GM23338 (cell line): ENCODE measurements around the gene NBAS. TPM values are rescaled to one million over a fixed set of nuclear protein-coding genes. Genes with fewer than 3 reads are reported as not detected.

Experiments
- ATAC-seq: fragments of 200-7000 bp; cut with Tn5 transposase; 3 replicates; pipeline ENCODE4 v1.9.1; 2020
- DNase-seq: peaks from one replicate; pipeline ENCODE4 v3.0.0-alpha.2; 2015; ENCODE audit warnings: low spot score
- H2AFZ ChIP-seq: fragments of 200-600 bp; sonication (generic); 2 replicates; pipeline ENCODE4 v1.8.0; 2016; ENCODE audit warnings: antibody characterized with exemption, mild to moderate bottlenecking, moderate library complexity
- H3F3A ChIP-seq: fragments of 200-600 bp; sonication (generic); replicated peaks from 2 replicates; pipeline ENCODE4 v1.8.0; 2017; ENCODE audit warnings: antibody characterized with exemption, mixed run types, low read depth
- H3K27ac ChIP-seq: fragments of 200-600 bp; sonication (generic); 2 replicates; pipeline ENCODE4 v1.6.1; 2016; ENCODE audit warnings: low read depth
- H3K27me3 ChIP-seq: fragments of 200-600 bp; sonication (generic); 2 replicates; pipeline ENCODE4 v1.8.0; 2016; ENCODE audit warnings: mild to moderate bottlenecking, mixed run types, moderate library complexity; ENCODE audit not compliant: insufficient read depth
- H3K36me3 ChIP-seq: fragments of 200-600 bp; sonication (generic); 2 replicates; pipeline ENCODE4 v1.8.0; 2016; ENCODE audit warnings: mild to moderate bottlenecking; ENCODE audit not compliant: insufficient read depth
- H3K4me1 ChIP-seq: fragments of 200-600 bp; sonication (generic); 2 replicates; pipeline ENCODE4 v1.8.0; 2016; ENCODE audit warnings: mild to moderate bottlenecking, moderate library complexity; ENCODE audit not compliant: insufficient read depth
- H3K4me2 ChIP-seq: fragments of 200-600 bp; sonication (generic); 2 replicates; pipeline ENCODE4 v1.7.1; 2017; ENCODE audit warnings: mixed run types
- H3K4me3 ChIP-seq: fragments of 200-600 bp; sonication (generic); 2 replicates; pipeline ENCODE4 v1.6.1; 2016; ENCODE audit warnings: mixed run types
- H3K79me2 ChIP-seq: fragments of 200-600 bp; sonication (generic); replicated peaks from 2 replicates; pipeline ENCODE4 v1.8.0; 2017; ENCODE audit warnings: mild to moderate bottlenecking; ENCODE audit not compliant: insufficient read depth
- H3K9me2 ChIP-seq: fragments of 200-600 bp; sonication (generic); 2 replicates; pipeline ENCODE4 v1.8.0; 2017; ENCODE audit not compliant: insufficient read depth
- H4K20me1 ChIP-seq: fragments of 200-600 bp; sonication (generic); replicated peaks from 2 replicates; pipeline ENCODE4 v1.8.0; 2017; ENCODE audit warnings: mild to moderate bottlenecking; ENCODE audit not compliant: insufficient read depth
- H3K27ac Mint-ChIP-seq: 2 replicates; pipeline ENCODE4 v1.8.0; 2020; ENCODE audit warnings: inconsistent platforms, mild to moderate bottlenecking, moderate library complexity, mixed read lengths
- H3K27me3 Mint-ChIP-seq: 3 replicates; pipeline ENCODE4 v1.8.0; 2022; ENCODE audit warnings: low read depth, mild to moderate bottlenecking, moderate library complexity, mixed read lengths, inconsistent platforms; ENCODE audit not compliant: insufficient read depth, poor library complexity
- H3K36me3 Mint-ChIP-seq: 3 replicates; pipeline ENCODE4 v1.8.0; 2021; ENCODE audit warnings: low read depth, mild to moderate bottlenecking, inconsistent platforms, moderate library complexity, mixed read lengths
- H3K4me1 Mint-ChIP-seq: 3 replicates; pipeline ENCODE4 v1.8.0; 2020; ENCODE audit warnings: mild to moderate bottlenecking, inconsistent platforms, mixed read lengths
- H3K4me3 Mint-ChIP-seq: 3 replicates; pipeline ENCODE4 v1.8.0; 2021; ENCODE audit warnings: moderate library complexity, mild to moderate bottlenecking, inconsistent platforms, mixed read lengths
- H3K9me3 Mint-ChIP-seq: 3 replicates; pipeline ENCODE4 v1.8.0; 2020; ENCODE audit warnings: moderate library complexity, mild to moderate bottlenecking, inconsistent platforms, mixed read lengths
- CREB1 ChIP-seq: fragments of 250-450 bp; sonication (Bioruptor Pico); IDR thresholded peaks from 2 replicates; pipeline ENCODE4 v1.5.0; 2020; ENCODE audit warnings: low read depth, mild to moderate bottlenecking, moderate library complexity
- ETS1 ChIP-seq: IDR thresholded peaks from 2 replicates; pipeline ENCODE4 v1.6.1; 2016; ENCODE audit warnings: antibody characterized with exemption
- EZH2 ChIP-seq: fragments of 200-600 bp; sonication (generic); IDR thresholded peaks from one replicate; pipeline ENCODE4 v1.8.0; 2017; ENCODE audit warnings: antibody characterized with exemption, mild to moderate bottlenecking, low read depth; ENCODE audit not compliant: unreplicated experiment
- EZH2phosphoT487 ChIP-seq: fragments of 200-600 bp; sonication (generic); IDR thresholded peaks from one replicate; pipeline ENCODE4 v1.8.1; 2018; ENCODE audit warnings: antibody characterized with exemption; ENCODE audit not compliant: unreplicated experiment
- JUNB ChIP-seq: IDR thresholded peaks from one replicate; pipeline ENCODE4 v1.6.1; 2016; ENCODE audit warnings: antibody characterized with exemption; ENCODE audit not compliant: unreplicated experiment
- NANOG ChIP-seq: IDR thresholded peaks from 2 replicates; pipeline ENCODE4 v1.6.1; 2016; ENCODE audit warnings: antibody characterized with exemption, borderline replicate concordance
- POLR2AphosphoS5 ChIP-seq: IDR thresholded peaks from 2 replicates; pipeline ENCODE4 v1.6.1; 2016; ENCODE audit warnings: antibody characterized with exemption, low read depth
- REST ChIP-seq: IDR thresholded peaks from one replicate; pipeline ENCODE4 v1.6.1; 2018; ENCODE audit warnings: antibody characterized with exemption; ENCODE audit not compliant: unreplicated experiment
- STAT1 ChIP-seq: IDR thresholded peaks from one replicate; pipeline ENCODE4 v1.6.1; 2016; ENCODE audit warnings: antibody characterized with exemption; ENCODE audit not compliant: unreplicated experiment
- ZNF114 ChIP-seq: fragments of 250-450 bp; sonication (Bioruptor Pico); IDR thresholded peaks from 2 replicates; pipeline ENCODE4 v1.5.0; 2020; ENCODE audit warnings: mild to moderate bottlenecking, moderate library complexity
- ZNF331 ChIP-seq: fragments of 250-450 bp; sonication (Bioruptor Pico); IDR thresholded peaks from 2 replicates; pipeline ENCODE4 v1.5.0; 2020; ENCODE audit warnings: low read depth, mild to moderate bottlenecking, moderate library complexity
- polyA plus RNA-seq: library from polyadenylated mRNA; unstranded; fragments of >200 nt; fragmentation: Nextera tagmentation; extraction: Ambion mirVana; gene quantifications from 2 replicates; pipeline ENCODE4 v1.2.1, GENCODE V29; 2016
- total RNA-seq: library from RNA; depleted of rRNA; stranded (reverse); fragments of >200 nt; shearing (Covaris generic); gene quantifications from 2 replicates; pipeline ENCODE4 v1.2.3, GENCODE V29; 2014
- TF ChIP-seq, protein P1 (sequence below), 2 experiments: fragments of 200-600 bp in 1 of 2; sonication (generic) in 1 of 2; conservative IDR thresholded peaks; 2 replicates each; pipeline versions ENCODE4 v1.5.1 to v1.6.1; 2016 to 2017; ENCODE audit warnings: antibody characterized with exemption in 2 of 2, low read depth in 2 of 2, mild to moderate bottlenecking in 2 of 2, moderate library complexity in 1 of 2
- TF ChIP-seq, protein P2 (sequence below): fragments of 250-450 bp; sonication (Bioruptor Pico); IDR thresholded peaks from 2 replicates; pipeline ENCODE4 v1.5.0; 2020; ENCODE audit warnings: mild to moderate bottlenecking, moderate library complexity

NBAS gene
- total and polyA plus RNA-seq, 2 experiments from 2014 or later = 24.8 to 38.9 TPM

GRCh38 chr2:15127876-15128275, 433.3 kb downstream of the NBAS start:
- Histone ChIP-seq H3K4me2 (no peak overlapping the region), H3K27me3 (no peaks in the 10 kb centered on the region), H3K4me1 (no peaks in the 10 kb centered on the region), H3K79me2 (no peaks in the 10 kb centered on the region), H4K20me1 (no peaks in the 10 kb centered on the region), H3K36me3 (no peaks in the 10 kb centered on the region), H2AFZ (peak overlapping the region; percentile 63; the same call in 1 of the 2 replicates), H3F3A (no peaks in the 10 kb centered on the region), H3K9me2 (0 out of 2 replicates have a peak, but pooled peaks cover 3% of the 10 kb centered on the region), H3K4me3 (no peak overlapping the region), H3K27ac (no peak overlapping the region)
- Mint-ChIP-seq H3K27me3 (peaks cover 10% of the 10 kb centered on the region), H3K4me3 (no peak overlapping the region), H3K36me3 (peaks cover 15% of the 10 kb centered on the region), H3K9me3 (peaks cover 17% of the 10 kb centered on the region), H3K4me1 (peaks cover 24% of the 10 kb centered on the region), H3K27ac (no peak overlapping the region)
- ATAC-seq (peak; percentile 37; the same call in 2 of the 3 replicates), DNase-seq (no peak)
- TF ChIP-seq EZH2 = no peak
- no peak for TF ChIP-seq JUNB
- TF ChIP-seq EZH2phosphoT487 = no peak
- no peak for TF ChIP-seq REST
- TF ChIP-seq STAT1 = no peak
- no peak for TF ChIP-seq POLR2AphosphoS5
- no peak for TF ChIP-seq CREB1
- no peak for TF ChIP-seq NANOG
- TF ChIP-seq, protein P1, sequence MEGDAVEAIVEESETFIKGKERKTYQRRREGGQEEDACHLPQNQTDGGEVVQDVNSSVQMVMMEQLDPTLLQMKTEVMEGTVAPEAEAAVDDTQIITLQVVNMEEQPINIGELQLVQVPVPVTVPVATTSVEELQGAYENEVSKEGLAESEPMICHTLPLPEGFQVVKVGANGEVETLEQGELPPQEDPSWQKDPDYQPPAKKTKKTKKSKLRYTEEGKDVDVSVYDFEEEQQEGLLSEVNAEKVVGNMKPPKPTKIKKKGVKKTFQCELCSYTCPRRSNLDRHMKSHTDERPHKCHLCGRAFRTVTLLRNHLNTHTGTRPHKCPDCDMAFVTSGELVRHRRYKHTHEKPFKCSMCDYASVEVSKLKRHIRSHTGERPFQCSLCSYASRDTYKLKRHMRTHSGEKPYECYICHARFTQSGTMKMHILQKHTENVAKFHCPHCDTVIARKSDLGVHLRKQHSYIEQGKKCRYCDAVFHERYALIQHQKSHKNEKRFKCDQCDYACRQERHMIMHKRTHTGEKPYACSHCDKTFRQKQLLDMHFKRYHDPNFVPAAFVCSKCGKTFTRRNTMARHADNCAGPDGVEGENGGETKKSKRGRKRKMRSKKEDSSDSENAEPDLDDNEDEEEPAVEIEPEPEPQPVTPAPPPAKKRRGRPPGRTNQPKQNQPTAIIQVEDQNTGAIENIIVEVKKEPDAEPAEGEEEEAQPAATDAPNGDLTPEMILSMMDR (conservative IDR thresholded peaks at IDR 0.05; ENCODE audit: low read depth in 2 of 2) = no peak
- TF ChIP-seq, protein P2, sequence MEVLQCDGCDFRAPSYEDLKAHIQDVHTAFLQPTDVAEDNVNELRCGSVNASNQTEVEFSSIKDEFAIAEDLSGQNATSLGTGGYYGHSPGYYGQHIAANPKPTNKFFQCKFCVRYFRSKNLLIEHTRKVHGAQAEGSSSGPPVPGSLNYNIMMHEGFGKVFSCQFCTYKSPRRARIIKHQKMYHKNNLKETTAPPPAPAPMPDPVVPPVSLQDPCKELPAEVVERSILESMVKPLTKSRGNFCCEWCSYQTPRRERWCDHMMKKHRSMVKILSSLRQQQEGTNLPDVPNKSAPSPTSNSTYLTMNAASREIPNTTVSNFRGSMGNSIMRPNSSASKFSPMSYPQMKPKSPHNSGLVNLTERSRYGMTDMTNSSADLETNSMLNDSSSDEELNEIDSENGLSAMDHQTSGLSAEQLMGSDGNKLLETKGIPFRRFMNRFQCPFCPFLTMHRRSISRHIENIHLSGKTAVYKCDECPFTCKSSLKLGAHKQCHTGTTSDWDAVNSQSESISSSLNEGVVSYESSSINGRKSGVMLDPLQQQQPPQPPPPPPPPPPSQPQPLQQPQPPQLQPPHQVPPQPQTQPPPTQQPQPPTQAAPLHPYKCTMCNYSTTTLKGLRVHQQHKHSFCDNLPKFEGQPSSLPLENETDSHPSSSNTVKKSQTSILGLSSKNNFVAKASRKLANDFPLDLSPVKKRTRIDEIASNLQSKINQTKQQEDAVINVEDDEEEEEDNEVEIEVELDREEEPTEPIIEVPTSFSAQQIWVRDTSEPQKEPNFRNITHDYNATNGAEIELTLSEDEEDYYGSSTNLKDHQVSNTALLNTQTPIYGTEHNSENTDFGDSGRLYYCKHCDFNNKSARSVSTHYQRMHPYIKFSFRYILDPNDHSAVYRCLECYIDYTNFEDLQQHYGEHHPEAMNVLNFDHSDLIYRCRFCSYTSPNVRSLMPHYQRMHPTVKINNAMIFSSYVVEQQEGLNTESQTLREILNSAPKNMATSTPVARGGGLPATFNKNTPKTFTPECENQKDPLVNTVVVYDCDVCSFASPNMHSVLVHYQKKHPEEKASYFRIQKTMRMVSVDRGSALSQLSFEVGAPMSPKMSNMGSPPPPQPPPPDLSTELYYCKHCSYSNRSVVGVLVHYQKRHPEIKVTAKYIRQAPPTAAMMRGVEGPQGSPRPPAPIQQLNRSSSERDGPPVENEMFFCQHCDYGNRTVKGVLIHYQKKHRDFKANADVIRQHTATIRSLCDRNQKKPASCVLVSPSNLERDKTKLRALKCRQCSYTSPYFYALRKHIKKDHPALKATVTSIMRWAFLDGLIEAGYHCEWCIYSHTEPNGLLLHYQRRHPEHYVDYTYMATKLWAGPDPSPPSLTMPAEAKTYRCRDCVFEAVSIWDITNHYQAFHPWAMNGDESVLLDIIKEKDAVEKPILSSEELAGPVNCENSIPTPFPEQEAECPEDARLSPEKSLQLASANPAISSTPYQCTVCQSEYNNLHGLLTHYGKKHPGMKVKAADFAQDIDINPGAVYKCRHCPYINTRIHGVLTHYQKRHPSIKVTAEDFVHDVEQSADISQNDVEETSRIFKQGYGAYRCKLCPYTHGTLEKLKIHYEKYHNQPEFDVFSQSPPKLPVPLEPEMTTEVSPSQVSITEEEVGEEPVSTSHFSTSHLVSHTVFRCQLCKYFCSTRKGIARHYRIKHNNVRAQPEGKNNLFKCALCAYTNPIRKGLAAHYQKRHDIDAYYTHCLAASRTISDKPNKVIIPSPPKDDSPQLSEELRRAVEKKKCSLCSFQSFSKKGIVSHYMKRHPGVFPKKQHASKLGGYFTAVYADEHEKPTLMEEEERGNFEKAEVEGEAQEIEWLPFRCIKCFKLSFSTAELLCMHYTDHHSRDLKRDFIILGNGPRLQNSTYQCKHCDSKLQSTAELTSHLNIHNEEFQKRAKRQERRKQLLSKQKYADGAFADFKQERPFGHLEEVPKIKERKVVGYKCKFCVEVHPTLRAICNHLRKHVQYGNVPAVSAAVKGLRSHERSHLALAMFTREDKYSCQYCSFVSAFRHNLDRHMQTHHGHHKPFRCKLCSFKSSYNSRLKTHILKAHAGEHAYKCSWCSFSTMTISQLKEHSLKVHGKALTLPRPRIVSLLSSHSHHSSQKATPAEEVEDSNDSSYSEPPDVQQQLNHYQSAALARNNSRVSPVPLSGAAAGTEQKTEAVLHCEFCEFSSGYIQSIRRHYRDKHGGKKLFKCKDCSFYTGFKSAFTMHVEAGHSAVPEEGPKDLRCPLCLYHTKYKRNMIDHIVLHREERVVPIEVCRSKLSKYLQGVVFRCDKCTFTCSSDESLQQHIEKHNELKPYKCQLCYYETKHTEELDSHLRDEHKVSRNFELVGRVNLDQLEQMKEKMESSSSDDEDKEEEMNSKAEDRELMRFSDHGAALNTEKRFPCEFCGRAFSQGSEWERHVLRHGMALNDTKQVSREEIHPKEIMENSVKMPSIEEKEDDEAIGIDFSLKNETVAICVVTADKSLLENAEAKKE (CRISPR knock-in tag) = no peak
- TF ChIP-seq ZNF114 (CRISPR knock-in tag) = no peak
- no peak for TF ChIP-seq ZNF331 (CRISPR knock-in tag)
- TF ChIP-seq ETS1 = no peak
